Measurements from ENCODE around the gene STAT2.

STAT2 gene

DNA sequence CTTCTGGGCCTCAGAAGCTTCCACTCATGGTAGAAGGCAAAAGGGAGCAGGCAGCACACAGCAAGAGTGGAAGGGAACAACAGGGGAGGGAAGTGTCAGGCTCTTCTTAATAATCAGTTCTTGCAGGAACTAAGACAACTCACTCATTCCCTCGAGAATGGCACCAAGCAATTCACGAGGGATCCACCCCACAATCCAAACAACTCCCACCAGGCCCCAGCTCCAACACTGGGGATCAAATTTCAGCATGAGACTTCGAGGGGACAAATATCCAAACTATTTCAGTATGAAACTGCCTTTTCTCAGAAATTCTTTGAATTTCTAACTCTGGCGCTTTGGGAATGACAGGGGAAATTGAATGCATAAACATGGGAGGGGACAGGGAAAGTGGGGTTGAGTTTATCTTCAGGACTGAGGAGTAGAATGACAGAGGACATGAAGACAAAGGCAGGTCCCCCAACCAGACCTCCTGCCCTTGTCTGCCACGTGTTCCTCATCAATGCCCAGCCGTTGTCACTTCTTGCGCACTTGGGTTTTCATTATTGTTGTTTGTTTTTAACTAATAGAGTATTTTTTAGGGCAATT, 27.3 kb upstream of the STAT2 start:
- Histone ChIP-seq H3K4me3 (ENCODE audit: low read depth in 1 of 2, low read length in 2 of 2) (no peak overlapping the region), H3K27ac (ENCODE audit: low read length) (no peak overlapping the region), H3K79me2 (ENCODE audit: insufficient read depth, low read length) (no peaks in the 10 kb centered on the region), H4K20me1 (ENCODE audit: insufficient read depth, low read length) (no peaks in the 10 kb centered on the region), H3K4me1 (ENCODE audit: insufficient read depth, low read length) (no peaks in the 10 kb centered on the region), H3K4me2 (ENCODE audit: insufficient read depth, low read length) (no peak overlapping the region), H3K9ac (ENCODE audit: low read depth, low read length) (no peak overlapping the region), H2AFZ (ENCODE audit: low read depth, low read length) (no peak overlapping the region), H3K27me3 (ENCODE audit: insufficient read depth, low read length, poor library complexity) (no peaks in the 10 kb centered on the region), H3K36me3 (ENCODE audit: insufficient read depth, low read length) (no peaks in the 10 kb centered on the region), H3K9me3 (ENCODE audit: insufficient read depth, low read length, severe bottlenecking) (no peaks in the 10 kb centered on the region)
- ATAC-seq (ENCODE audit: insufficient read depth, low read depth) (no peak), DNase-seq (no peak)
- TF ChIP-seq, protein P1, sequence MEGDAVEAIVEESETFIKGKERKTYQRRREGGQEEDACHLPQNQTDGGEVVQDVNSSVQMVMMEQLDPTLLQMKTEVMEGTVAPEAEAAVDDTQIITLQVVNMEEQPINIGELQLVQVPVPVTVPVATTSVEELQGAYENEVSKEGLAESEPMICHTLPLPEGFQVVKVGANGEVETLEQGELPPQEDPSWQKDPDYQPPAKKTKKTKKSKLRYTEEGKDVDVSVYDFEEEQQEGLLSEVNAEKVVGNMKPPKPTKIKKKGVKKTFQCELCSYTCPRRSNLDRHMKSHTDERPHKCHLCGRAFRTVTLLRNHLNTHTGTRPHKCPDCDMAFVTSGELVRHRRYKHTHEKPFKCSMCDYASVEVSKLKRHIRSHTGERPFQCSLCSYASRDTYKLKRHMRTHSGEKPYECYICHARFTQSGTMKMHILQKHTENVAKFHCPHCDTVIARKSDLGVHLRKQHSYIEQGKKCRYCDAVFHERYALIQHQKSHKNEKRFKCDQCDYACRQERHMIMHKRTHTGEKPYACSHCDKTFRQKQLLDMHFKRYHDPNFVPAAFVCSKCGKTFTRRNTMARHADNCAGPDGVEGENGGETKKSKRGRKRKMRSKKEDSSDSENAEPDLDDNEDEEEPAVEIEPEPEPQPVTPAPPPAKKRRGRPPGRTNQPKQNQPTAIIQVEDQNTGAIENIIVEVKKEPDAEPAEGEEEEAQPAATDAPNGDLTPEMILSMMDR (IDR thresholded peaks at IDR 0.05; ENCODE audit: borderline replicate concordance, extremely low read depth, low read length, poor library complexity, severe bottlenecking), result no peak
- no peak for TF ChIP-seq EZH2 (IDR thresholded peaks at IDR 0.05; ENCODE audit: borderline replicate concordance, low read depth, low read length, severe bottlenecking)

DNA sequence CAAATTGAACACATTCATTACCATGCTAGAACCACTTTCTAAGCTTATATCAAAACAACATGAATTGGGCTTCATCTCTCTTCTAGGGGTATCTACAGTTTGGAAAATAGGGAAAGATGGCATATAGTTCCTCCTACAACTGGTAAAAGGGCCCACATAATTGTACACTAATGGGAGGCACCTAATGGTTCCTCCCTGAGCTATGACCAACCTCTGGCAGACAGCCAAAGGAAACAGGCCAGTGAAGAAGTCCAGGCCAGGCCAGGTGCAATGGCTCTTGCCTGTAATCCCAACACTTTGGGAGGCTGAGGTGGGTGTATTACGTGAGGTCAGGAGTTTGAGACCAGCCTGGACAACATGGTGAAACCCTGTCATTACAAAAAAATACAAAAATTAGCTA, 26.0 kb upstream of the STAT2 start:
- Histone ChIP-seq H3K4me1 (ENCODE audit: insufficient read depth, low read length) (no peaks in the 10 kb centered on the region), H4K20me1 (ENCODE audit: insufficient read depth, low read length) (no peaks in the 10 kb centered on the region), H3K27ac (ENCODE audit: low read length) (no peak overlapping the region), H2AFZ (ENCODE audit: low read depth, low read length) (no peak overlapping the region), H3K27me3 (ENCODE audit: insufficient read depth, low read length, poor library complexity) (no peaks in the 10 kb centered on the region), H3K4me3 (ENCODE audit: low read depth in 1 of 2, low read length in 2 of 2) (no peak overlapping the region), H3K4me2 (ENCODE audit: insufficient read depth, low read length) (no peak overlapping the region), H3K9me3 (ENCODE audit: insufficient read depth, low read length, severe bottlenecking) (no peaks in the 10 kb centered on the region), H3K79me2 (ENCODE audit: insufficient read depth, low read length) (no peaks in the 10 kb centered on the region), H3K36me3 (ENCODE audit: insufficient read depth, low read length) (no peaks in the 10 kb centered on the region), H3K9ac (ENCODE audit: low read depth, low read length) (no peak overlapping the region)
- ATAC-seq (ENCODE audit: insufficient read depth, low read depth), result no peak
- no peak for DNase-seq
- no peak for TF ChIP-seq EZH2 (IDR thresholded peaks at IDR 0.05; ENCODE audit: borderline replicate concordance, low read depth, low read length, severe bottlenecking)
- TF ChIP-seq, protein P1 (IDR thresholded peaks at IDR 0.05; ENCODE audit: borderline replicate concordance, extremely low read depth, low read length, poor library complexity, severe bottlenecking), result no peak

- Histone ChIP-seq H3K9me3 (ENCODE audit: insufficient read depth, low read length, severe bottlenecking) (no peaks in the 10 kb centered on the region), H3K9ac (ENCODE audit: low read depth, low read length) (no peak overlapping the region), H4K20me1 (ENCODE audit: insufficient read depth, low read length) (no peaks in the 10 kb centered on the region), H3K36me3 (ENCODE audit: insufficient read depth, low read length) (no peaks in the 10 kb centered on the region), H3K4me2 (ENCODE audit: insufficient read depth, low read length) (no peak overlapping the region), H3K4me1 (ENCODE audit: insufficient read depth, low read length) (no peaks in the 10 kb centered on the region), H3K79me2 (ENCODE audit: insufficient read depth, low read length) (no peaks in the 10 kb centered on the region), H3K4me3 (ENCODE audit: low read depth in 1 of 2, low read length in 2 of 2) (no peak overlapping the region), H2AFZ (ENCODE audit: low read depth, low read length) (no peak overlapping the region), H3K27ac (ENCODE audit: low read length) (no peak overlapping the region), H3K27me3 (ENCODE audit: insufficient read depth, low read length, poor library complexity) (no peaks in the 10 kb centered on the region)
- no peak for TF ChIP-seq EZH2 (IDR thresholded peaks at IDR 0.05; ENCODE audit: borderline replicate concordance, low read depth, low read length, severe bottlenecking)
- TF ChIP-seq, protein P1 (IDR thresholded peaks at IDR 0.05; ENCODE audit: borderline replicate concordance, extremely low read depth, low read length, poor library complexity, severe bottlenecking), result no peak
- ATAC-seq (ENCODE audit: insufficient read depth, low read depth) (no peak), DNase-seq (no peak)
Measured at GRCh38 chr12:56382611-56383010, 22.7 kb upstream of the STAT2 start.

- Histone ChIP-seq H3K9me3 (ENCODE audit: insufficient read depth, low read length, severe bottlenecking) (no peaks in the 10 kb centered on the region), H3K36me3 (ENCODE audit: insufficient read depth, low read length) (no peaks in the 10 kb centered on the region), H3K79me2 (ENCODE audit: insufficient read depth, low read length) (no peaks in the 10 kb centered on the region), H2AFZ (ENCODE audit: low read depth, low read length) (no peak overlapping the region), H3K4me2 (ENCODE audit: insufficient read depth, low read length) (no peak overlapping the region), H4K20me1 (ENCODE audit: insufficient read depth, low read length) (no peaks in the 10 kb centered on the region), H3K27ac (ENCODE audit: low read length) (no peak overlapping the region), H3K4me3 (ENCODE audit: low read depth in 1 of 2, low read length in 2 of 2) (no peak overlapping the region), H3K27me3 (ENCODE audit: insufficient read depth, low read length, poor library complexity) (no peaks in the 10 kb centered on the region), H3K4me1 (ENCODE audit: insufficient read depth, low read length) (no peaks in the 10 kb centered on the region), H3K9ac (ENCODE audit: low read depth, low read length) (no peak overlapping the region)
- TF ChIP-seq EZH2 (IDR thresholded peaks at IDR 0.05; ENCODE audit: borderline replicate concordance, low read depth, low read length, severe bottlenecking), result no peak
- TF ChIP-seq, protein P1 (IDR thresholded peaks at IDR 0.05; ENCODE audit: borderline replicate concordance, extremely low read depth, low read length, poor library complexity, severe bottlenecking), result no peak
- DNase-seq (no peak), ATAC-seq (ENCODE audit: insufficient read depth, low read depth) (no peak)
Measured at GRCh38 chr12:56377989-56378316, 18.0 kb upstream of the STAT2 start.

Data from DND-41 (cell line).